IMR-90 (cell line): ENCODE measurements around the gene ANKRD37. TPM values are rescaled to one million over a fixed set of nuclear protein-coding genes. Genes with fewer than 3 reads are reported as not detected.

Source experiments
- ATAC-seq: fragments of 200-7000 bp; cut with Tn5 transposase; 2 replicates; pipeline ENCODE4 v1.9.1; 2020; ENCODE audit warnings: low read depth, mild to moderate bottlenecking, moderate library complexity
- BruUV-seq: library from RNA; stranded (reverse); fragments of 400-500 nt; replicated peaks from 2 replicates; lab custom pipeline; 2021; lab: Mats Ljungman, UMichigan
- CTCF ChIA-PET: fragments of 300-600 bp; formaldehyde crosslinking; extraction: SDS; loops from one replicate; lab custom pipeline; 2021; ENCODE audit warnings: antibody characterized with exemption; lab: Yijun Ruan, JAX
- POLR2A ChIA-PET: fragments of 300-600 bp; sonication (Branson Sonifier 250); formaldehyde crosslinking; loops from one replicate; lab custom pipeline; 2022; ENCODE audit warnings: antibody characterized with exemption; ENCODE audit not compliant: unreplicated experiment; lab: Charles Lee
- DNase-seq: peaks from one replicate; pipeline ENCODE4 v3.0.0; 2013
- H2AFZ ChIP-seq: replicated peaks from 2 replicates; pipeline ENCODE3; 2013; ENCODE audit warnings: low read length, mild to moderate bottlenecking; ENCODE audit not compliant: poor library complexity
- H2AK5ac ChIP-seq: 2 replicates; pipeline ENCODE4 v1.6.1; 2013; ENCODE audit warnings: low read depth, low read length, inconsistent platforms
- H2AK9ac ChIP-seq: replicated peaks from 2 replicates; pipeline ENCODE3; 2013; ENCODE audit warnings: mild to moderate bottlenecking, low read depth, low read length, moderate library complexity; ENCODE audit not compliant: poor library complexity
- H2BK120ac ChIP-seq: 2 replicates; pipeline ENCODE4 v1.6.1; 2013; ENCODE audit warnings: low read depth, low read length, inconsistent platforms
- H2BK15ac ChIP-seq: 3 replicates; pipeline ENCODE4 v1.6.1; 2013; ENCODE audit warnings: low read depth, low read length, inconsistent platforms
- H2BK20ac ChIP-seq: 2 replicates; pipeline ENCODE4 v1.6.1; 2013; ENCODE audit warnings: low read depth, mild to moderate bottlenecking, inconsistent platforms, low read length, moderate library complexity
- H2BK5ac ChIP-seq: 2 replicates; pipeline ENCODE4 v1.6.1; 2013; ENCODE audit warnings: mild to moderate bottlenecking, low read depth, low read length, inconsistent platforms; ENCODE audit not compliant: poor library complexity, severe bottlenecking
- H3K14ac ChIP-seq: replicated peaks from 2 replicates; pipeline ENCODE4 v1.6.1; 2013; ENCODE audit warnings: low read depth, low read length, inconsistent platforms
- H3K18ac ChIP-seq: 2 replicates; pipeline ENCODE4 v1.6.1; 2013; ENCODE audit warnings: low read depth, low read length, control low read depth
- H3K23ac ChIP-seq: 2 replicates; pipeline ENCODE4 v1.6.1; 2013; ENCODE audit warnings: low read depth, low read length, inconsistent platforms
- H3K27ac ChIP-seq: 2 replicates; pipeline ENCODE4 v1.5.1; 2013; ENCODE audit warnings: mild to moderate bottlenecking, control low read depth, low read length; ENCODE audit not compliant: insufficient read depth
- H3K27me3 ChIP-seq: 2 replicates; pipeline ENCODE4 v1.6.1; 2013; ENCODE audit warnings: low read length; ENCODE audit not compliant: control insufficient read depth, insufficient read depth
- H3K36me3 ChIP-seq: 2 replicates; pipeline ENCODE4 v1.6.1; 2013; ENCODE audit warnings: low read length, mixed read lengths; ENCODE audit not compliant: control insufficient read depth, insufficient read depth
- H3K4ac ChIP-seq: 2 replicates; pipeline ENCODE4 v1.6.1; 2013; ENCODE audit warnings: low read depth, low read length, inconsistent platforms
- H3K4me1 ChIP-seq: 2 replicates; pipeline ENCODE4 v1.6.1; 2013; ENCODE audit warnings: low read length, mixed read lengths; ENCODE audit not compliant: control insufficient read depth, insufficient read depth
- H3K4me2 ChIP-seq: 2 replicates; pipeline ENCODE4 v1.6.1; 2013; ENCODE audit warnings: low read depth, mild to moderate bottlenecking, control low read depth, low read length, moderate library complexity
- H3K4me3 ChIP-seq: 2 replicates; pipeline ENCODE4 v1.5.1; 2013; ENCODE audit warnings: low read depth, mild to moderate bottlenecking, control low read depth, low read length, moderate library complexity; ENCODE audit not compliant: insufficient read depth
- H3K56ac ChIP-seq: 2 replicates; pipeline ENCODE4 v1.6.1; 2013; ENCODE audit warnings: low read length, inconsistent platforms; ENCODE audit not compliant: insufficient read depth; ENCODE audit errors: extremely low read depth
- H3K79me1 ChIP-seq, 2 experiments: 2 replicates each; pipeline ENCODE4 v1.6.1; 2013; ENCODE audit warnings: low read length in 2 of 2, inconsistent platforms in 1 of 2, low read depth in 1 of 2
- H3K9ac ChIP-seq: 2 replicates; pipeline ENCODE4 v1.6.1; 2013; ENCODE audit warnings: low read depth, low read length, control low read depth
- H3K9me1 ChIP-seq: 2 replicates; pipeline ENCODE4 v1.6.1; 2013; ENCODE audit warnings: low read length, inconsistent platforms; ENCODE audit not compliant: insufficient read depth
- H3K9me3 ChIP-seq: 2 replicates; pipeline ENCODE4 v1.6.1; 2013; ENCODE audit warnings: low read length; ENCODE audit not compliant: control insufficient read depth, insufficient read depth
- H4K20me1 ChIP-seq: 2 replicates; pipeline ENCODE4 v1.6.1; 2013; ENCODE audit warnings: low read length, inconsistent platforms; ENCODE audit not compliant: insufficient read depth
- H4K5ac ChIP-seq: 2 replicates; pipeline ENCODE4 v1.6.1; 2013; ENCODE audit warnings: mild to moderate bottlenecking, low read depth, low read length, control low read depth
- H4K8ac ChIP-seq, 2 experiments: 2 replicates each; pipeline ENCODE4 v1.6.1; 2013; ENCODE audit warnings: low read depth in 2 of 2, low read length in 2 of 2, control low read depth in 1 of 2, inconsistent platforms in 1 of 2
- H4K91ac ChIP-seq: 2 replicates; pipeline ENCODE4 v1.6.1; 2013; ENCODE audit warnings: low read depth, low read length, inconsistent platforms; ENCODE audit not compliant: insufficient read depth
- RAD21 ChIP-seq: IDR thresholded peaks from 2 replicates; pipeline ENCODE4 v1.6.1; 2012; ENCODE audit warnings: low read length, improper control_type of control experiment
- WGBS, 2 experiments: methylation state at CpG; one replicate each; pipeline versions ENCODE4 v1.1.5 to v1.1.7; 2013; ENCODE audit warnings: missing lambda C conversion rate in 2 of 2; ENCODE audit not compliant: insufficient read length in 1 of 2; ENCODE audit errors: extremely low coverage in 2 of 2; 5-methylcytosine and 5-hydroxymethylcytosine counted together
- dilution Hi-C: fragments of 300-500 bp; cut with HindIII; formaldehyde crosslinking; loops from one replicate; pipeline ENCODE4 v1.14.3; 2018; ENCODE audit warnings: low sequenced_read_pairs; ENCODE audit not compliant: unreplicated experiment
- in situ Hi-C: fragments of 300-500 bp; cut with MboI; formaldehyde crosslinking; loops from 3 replicates; pipeline ENCODE4 v1.14.3; 2019; ENCODE audit warnings: low sequenced_read_pairs, inconsistent platforms, mixed read lengths
- intact Hi-C: fragments of 100-400 bp; cut with micrococcal nuclease; formaldehyde crosslinking; loops from 2 replicates; pipeline ENCODE4 v1.10.0; 2022
- polyA plus RNA-seq, 3 experiments: library from polyadenylated mRNA; depleted of rRNA; stranded (reverse); fragments of >200 nt; gene quantifications; 2 replicates each; pipeline ENCODE4 v1.2.3, GENCODE V29; 2012; ENCODE audit warnings: low replicate concordance in 1 of 3
- total RNA-seq: library from RNA; depleted of rRNA; stranded (reverse); fragments of >200 nt; gene quantifications from 2 replicates; pipeline ENCODE4 v1.2.3, GENCODE V29; 2012

ANKRD37 gene
- total and polyA plus RNA-seq, 2 of the 4 experiments (the other 2 are of a cell fraction), result 7.1 to 8.2 TPM

DNA sequence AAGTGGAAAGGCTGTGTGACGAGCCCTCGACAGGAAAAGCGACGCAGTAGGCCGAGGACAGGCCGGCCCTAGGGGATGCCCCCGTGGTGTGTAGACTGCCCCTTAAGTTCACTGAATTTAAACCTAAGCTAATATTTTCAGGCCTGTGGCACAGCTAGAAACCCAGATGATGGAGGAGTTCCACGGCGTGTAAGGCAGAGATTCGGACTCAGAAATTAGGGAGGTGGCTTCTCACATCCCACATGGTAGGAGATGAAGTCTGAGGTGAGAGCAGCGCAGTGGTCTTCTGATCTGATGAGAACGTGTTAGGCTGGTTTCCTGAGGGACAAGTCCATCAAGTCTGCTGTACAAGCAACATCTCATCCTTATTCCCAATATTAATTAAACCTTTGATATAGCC lies 8.7 kb upstream of the ANKRD37 start:
- BruUV-seq, result no TSS peak
- Histone ChIP-seq H3K4me2 (no peak overlapping the region), H4K20me1 (no peaks in the 10 kb centered on the region), H3K9me1 (no peaks in the 10 kb centered on the region), H3K27ac (no peak overlapping the region), H3K4me1 (peaks cover 3% of the 10 kb centered on the region; the same call in 1 of the 2 replicates), H3K18ac (no peak overlapping the region), H3K27me3 (no peaks in the 10 kb centered on the region), H3K9ac (no peak overlapping the region), H3K9me3 (peaks cover 2% of the 10 kb centered on the region), H4K5ac (no peak overlapping the region), H3K56ac (no peak overlapping the region), H3K4me3 (no peak overlapping the region), H4K8ac (no peak overlapping the region), H3K14ac (no peak overlapping the region), H2AK9ac (no peak overlapping the region), H2BK15ac (no peak overlapping the region), H4K91ac (no peak overlapping the region), H2BK120ac (no peak overlapping the region), H3K4ac (no peak overlapping the region), H2AK5ac (no peak overlapping the region), H3K36me3 (no peaks in the 10 kb centered on the region), H2BK20ac (no peak overlapping the region), H3K79me1 (no peaks in the 10 kb centered on the region; a peak in 1 of 4 replicates), H3K23ac (no peak overlapping the region), H2BK5ac (no peak overlapping the region), H2AFZ (no peak overlapping the region)
- in situ Hi-C loops, result no loop called here
- ChIA-PET POLR2A (interaction anchor here (0.5 kb wide), 1 partner anchor 8 kb away, joined by 4 read pairs; the partner anchor contains the start of gene LRP2BP), CTCF (no interaction called here)
- dilution Hi-C loops, result no loop called here
- ATAC-seq, result no peak
- DNase-seq, result no peak
- intact Hi-C loops, result no loop called here
- TF ChIP-seq RAD21, result no peak
- WGBS, 2 experiments, result no CpG with 5 or more reads among the region's 12 CpGs
